MM.1S (cell line): ENCODE measurements around the gene CTSZ.
"Not testable (repeated sequence)": the region's sequence is repeated elsewhere in the genome, so short reads cannot be mapped to it uniquely, and the experiment has no call there.

Experiments
- DNase-seq: peaks from one replicate; pipeline ENCODE4 v3.0.0-alpha.2; 2015
- H2AFZ ChIP-seq: fragments of 300-600 bp; sonication (generic); 2 replicates; pipeline ENCODE4 v1.6.0; 2016; ENCODE audit warnings: antibody characterized with exemption, low read length
- H3F3A ChIP-seq: fragments of 300-600 bp; sonication (generic); 2 replicates; pipeline ENCODE4 v1.6.1; 2016; ENCODE audit warnings: mild to moderate bottlenecking, antibody characterized with exemption, low read length, moderate library complexity, mixed read lengths; ENCODE audit not compliant: insufficient read depth
- H3K27ac ChIP-seq: fragments of 300-600 bp; sonication (generic); 2 replicates; pipeline ENCODE4 v1.5.1; 2016; ENCODE audit warnings: mild to moderate bottlenecking, low read length
- H3K27me3 ChIP-seq: fragments of 300-600 bp; sonication (generic); replicated peaks from 2 replicates; pipeline ENCODE4 v1.6.0; 2016; ENCODE audit warnings: low read length; ENCODE audit not compliant: insufficient read depth
- H3K36me3 ChIP-seq: fragments of 300-600 bp; sonication (generic); replicated peaks from 2 replicates; pipeline ENCODE4 v1.6.1; 2016; ENCODE audit warnings: mild to moderate bottlenecking, low read length, mixed read lengths; ENCODE audit not compliant: insufficient read depth
- H3K4me1 ChIP-seq: fragments of 300-600 bp; sonication (generic); 2 replicates; pipeline ENCODE4 v1.6.1; 2016; ENCODE audit warnings: low read length, mixed read lengths
- H3K4me2 ChIP-seq: fragments of 300-600 bp; sonication (generic); 2 replicates; pipeline ENCODE4 v1.6.0; 2016; ENCODE audit warnings: low read depth, low read length
- H3K4me3 ChIP-seq: fragments of 300-600 bp; sonication (generic); 2 replicates; pipeline ENCODE4 v1.5.1; 2016; ENCODE audit warnings: low read length, mixed read lengths
- H3K79me2 ChIP-seq: fragments of 300-600 bp; sonication (generic); 2 replicates; pipeline ENCODE4 v1.6.1; 2016; ENCODE audit warnings: mixed run types, low read length, mixed read lengths
- H3K9ac ChIP-seq: fragments of 300-600 bp; sonication (generic); 2 replicates; pipeline ENCODE4 v1.6.1; 2016; ENCODE audit warnings: low read length, mixed read lengths
- H3K9me2 ChIP-seq: fragments of 300-600 bp; sonication (generic); replicated peaks from 2 replicates; pipeline ENCODE4 v1.6.1; 2016; ENCODE audit warnings: mild to moderate bottlenecking, low read length, mixed read lengths; ENCODE audit not compliant: insufficient read depth
- H3K9me3 ChIP-seq: fragments of 300-600 bp; sonication (generic); replicated peaks from 2 replicates; pipeline ENCODE4 v1.6.1; 2016; ENCODE audit warnings: mild to moderate bottlenecking, low read length, mixed read lengths; ENCODE audit not compliant: insufficient read depth
- H4K20me1 ChIP-seq: fragments of 300-600 bp; sonication (generic); 2 replicates; pipeline ENCODE4 v1.6.1; 2016; ENCODE audit warnings: mild to moderate bottlenecking, low read length, moderate library complexity, mixed read lengths; ENCODE audit not compliant: insufficient read depth
- CTCF ChIP-seq: fragments of 300-600 bp; sonication (generic); IDR thresholded peaks from 2 replicates; pipeline ENCODE4 v1.5.1; 2016; ENCODE audit warnings: antibody characterized with exemption, low read length, mixed read lengths
- EZH2 ChIP-seq: fragments of 300-600 bp; sonication (generic); optimal IDR thresholded peaks from 2 replicates; pipeline ENCODE3; 2017; ENCODE audit warnings: low read depth, mild to moderate bottlenecking, antibody characterized with exemption, low read length, mixed read lengths
- EZH2phosphoT487 ChIP-seq: fragments of 300-600 bp; sonication (generic); IDR thresholded peaks from 2 replicates; pipeline ENCODE4 v1.6.1; 2018; ENCODE audit warnings: antibody characterized with exemption, low read length

The CTSZ gene

GRCh38 chr20:59013031-59013951, 6.2 kb upstream of the CTSZ start:
- peaks cover 12% of the 10 kb centered on the region for H3K4me1 ChIP-seq
- no peaks in the 10 kb centered on the region for H4K20me1 ChIP-seq
- H3K79me2 ChIP-seq: no peaks in the 10 kb centered on the region
- no peak overlapping the region for H3K27ac ChIP-seq
- H3F3A ChIP-seq: no peaks in the 10 kb centered on the region; the same call in 1 of the 2 replicates
- no peaks in the 10 kb centered on the region for H3K9me3 ChIP-seq
- no peaks in the 10 kb centered on the region for H3K9me2 ChIP-seq
- H3K4me2 ChIP-seq: no peak overlapping the region
- DNase-seq: no peak
- H3K4me3 ChIP-seq: no peak overlapping the region
- TF ChIP-seq CTCF (no peak), EZH2phosphoT487 (no peak), EZH2 (no peak)
- no peaks in the 10 kb centered on the region for H3K27me3 ChIP-seq
- H3K9ac ChIP-seq: no peak overlapping the region
- H3K36me3 ChIP-seq: no peaks in the 10 kb centered on the region
- H2AFZ ChIP-seq: no peak overlapping the region

GRCh38 chr20:59011874-59012157, 4.8 kb upstream of the CTSZ start:
- H3K9me3 ChIP-seq, H3K9ac ChIP-seq, H3K27ac ChIP-seq, H2AFZ ChIP-seq, H3K4me3 ChIP-seq, H3K9me2 ChIP-seq, H3K4me2 ChIP-seq, H4K20me1 ChIP-seq, H3K79me2 ChIP-seq, H3K27me3 ChIP-seq, DNase-seq, H3K36me3 ChIP-seq, H3F3A ChIP-seq: not testable (repeated sequence)
- peaks cover 11% of the 10 kb centered on the region for H3K4me1 ChIP-seq

GRCh38 chr20:59010995-59011873, 4.2 kb upstream of the CTSZ start:
- no peak overlapping the region for H2AFZ ChIP-seq
- TF ChIP-seq CTCF (no peak), EZH2phosphoT487 (no peak), EZH2 (no peak)
- no peaks in the 10 kb centered on the region for H3K9me3 ChIP-seq
- no peak overlapping the region for H3K27ac ChIP-seq
- DNase-seq: no peak
- no peaks in the 10 kb centered on the region for H3K79me2 ChIP-seq
- H3K9me2 ChIP-seq: no peaks in the 10 kb centered on the region
- H3K4me2 ChIP-seq: no peak overlapping the region
- H3K9ac ChIP-seq: no peak overlapping the region
- H3K36me3 ChIP-seq: no peaks in the 10 kb centered on the region
- H3F3A ChIP-seq: peaks cover under 1% of the 10 kb centered on the region; the same call in 1 of the 2 replicates
- no peaks in the 10 kb centered on the region for H3K27me3 ChIP-seq
- H3K4me3 ChIP-seq: no peak overlapping the region
- no peaks in the 10 kb centered on the region for H4K20me1 ChIP-seq
- H3K4me1 ChIP-seq: peaks cover 10% of the 10 kb centered on the region
